HL-60/S4 treated with retinoic acid at 250 ng/mL for 4 days and 3 days (cell line): ENCODE results near the gene SYNGR1.

Experiments
- in situ Hi-C: fragments of 300-500 bp; cut with MboI; formaldehyde crosslinking; loops from 2 replicates; pipeline ENCODE4 v1.7.0; 2022; ENCODE audit warnings: low sequenced_read_pairs

Gene SYNGR1

GRCh38 chr22:39427751-39428596 is 78.2 kb downstream of the SYNGR1 start:
- in situ Hi-C loops, result no loop called here

GRCh38 chr22:39428597-39429071 is 78.8 kb downstream of the SYNGR1 start:
- in situ Hi-C loops, result no loop called here

- in situ Hi-C loops, result no loop called here
These were observed 79.4 kb downstream of the SYNGR1 start for GRCh38 chr22:39429186-39429585.

GRCh38 chr22:39429916-39430575 is 80.3 kb downstream of the SYNGR1 start:
- in situ Hi-C loops, result no loop called here

GRCh38 chr22:39430576-39431150 is 80.9 kb downstream of the SYNGR1 start:
- in situ Hi-C loops, result no loop called here

GRCh38 chr22:39431216-39431801 is 81.5 kb downstream of the SYNGR1 start:
- in situ Hi-C loops, result no loop called here

- in situ Hi-C loops, result no loop called here
These were observed 82.0 kb downstream of the SYNGR1 start for GRCh38 chr22:39431821-39432251.

GRCh38 chr22:39432361-39432811 is 82.6 kb downstream of the SYNGR1 start:
- in situ Hi-C loops, result no loop called here

- in situ Hi-C loops, result no loop called here
These were observed 83.9 kb downstream of the SYNGR1 start for GRCh38 chr22:39433476-39434242.

- in situ Hi-C loops, result no loop called here
These were observed 84.5 kb downstream of the SYNGR1 start for GRCh38 chr22:39434243-39434653.

GRCh38 chr22:39434721-39435120 is 84.9 kb downstream of the SYNGR1 start:
- in situ Hi-C loops, result no loop called here
